Activated T-helper 1 cell treated with anti-CD3 and anti-CD28 coated beads, Interleukin-12 subunit alpha, Interleukin-12 subunit beta, Interleukin-2, Interleukin-4 antibody, amounts not matched to agents 30 ng/mL and 10 ng/mL and 1 ng/mL, durations not matched to agents 14 hours and 24 hours and 36 hours (primary cell): Measurements from ENCODE around the gene RBM17. TPM values are rescaled to one million over a fixed set of nuclear protein-coding genes. Genes with fewer than 3 reads are reported as not detected.

Experiments used
- DNase-seq: peaks from one replicate; pipeline ENCODE4 v3.0.0; 2021; ENCODE audit warnings: low spot score
- H3K27ac Mint-ChIP-seq: one replicate; pipeline ENCODE4 v1.8.0; 2021; ENCODE audit warnings: mild to moderate bottlenecking, mixed read lengths
- H3K27me3 Mint-ChIP-seq: one replicate; pipeline ENCODE4 v1.8.0; 2022; ENCODE audit warnings: mild to moderate bottlenecking, moderate library complexity, mixed read lengths; ENCODE audit not compliant: insufficient read depth
- H3K36me3 Mint-ChIP-seq: one replicate; pipeline ENCODE4 v1.8.0; 2021; ENCODE audit warnings: low read depth, mixed read lengths
- H3K4me1 Mint-ChIP-seq: one replicate; pipeline ENCODE4 v1.8.0; 2021; ENCODE audit warnings: low read depth, mixed read lengths
- H3K4me3 Mint-ChIP-seq: one replicate; pipeline ENCODE4 v1.8.0; 2021; ENCODE audit warnings: mild to moderate bottlenecking, moderate library complexity, mixed read lengths
- H3K9me3 Mint-ChIP-seq: one replicate; pipeline ENCODE4 v1.8.0; 2021; ENCODE audit warnings: mixed read lengths
- intact Hi-C: fragments of 100-400 bp; cut with micrococcal nuclease; formaldehyde crosslinking; loops from one replicate; pipeline ENCODE4 v1.15.1; 2024
- total RNA-seq: library from RNA; stranded (reverse); gene quantifications from 2 replicates; pipeline ENCODE4 v1.2.3, GENCODE V29; 2022

The RBM17 gene
- total RNA-seq, 1 donor from 2014 or later = 265 TPM

- intact Hi-C loops = no loop called here
- no peak for DNase-seq
- Mint-ChIP-seq H3K27ac (no peak overlapping the region), H3K9me3 (no peaks in the 10 kb centered on the region), H3K4me1 (peaks cover 54% of the 10 kb centered on the region), H3K36me3 (peaks cover 68% of the 10 kb centered on the region), H3K4me3 (no peak overlapping the region), H3K27me3 (no peaks in the 10 kb centered on the region)
Observed at GRCh38 chr10:6110136-6110535, 21.3 kb downstream of the RBM17 start.

GRCh38 chr10:6112893-6113292 is 24.1 kb downstream of the RBM17 start:
- H3K36me3 Mint-ChIP-seq = peaks cover 67% of the 10 kb centered on the region
- H3K27me3 Mint-ChIP-seq = no peaks in the 10 kb centered on the region
- intact Hi-C loops = no loop called here
- no peaks in the 10 kb centered on the region for H3K9me3 Mint-ChIP-seq
- H3K27ac Mint-ChIP-seq = peak overlapping the region; percentile 4
- no peak overlapping the region for H3K4me3 Mint-ChIP-seq
- DNase-seq = no peak
- H3K4me1 Mint-ChIP-seq = peaks cover 51% of the 10 kb centered on the region

GRCh38 chr10:6114299-6114698 is 25.5 kb downstream of the RBM17 start:
- H3K27me3 Mint-ChIP-seq = no peaks in the 10 kb centered on the region
- no peaks in the 10 kb centered on the region for H3K9me3 Mint-ChIP-seq
- peaks cover 55% of the 10 kb centered on the region for H3K36me3 Mint-ChIP-seq
- no peak overlapping the region for H3K4me3 Mint-ChIP-seq
- H3K4me1 Mint-ChIP-seq = peaks cover 37% of the 10 kb centered on the region
- intact Hi-C loops = no loop called here
- DNase-seq = no peak
- peak overlapping the region; percentile 84 for H3K27ac Mint-ChIP-seq

- Mint-ChIP-seq H3K4me1 (peaks cover 37% of the 10 kb centered on the region), H3K27me3 (no peaks in the 10 kb centered on the region), H3K36me3 (peaks cover 49% of the 10 kb centered on the region), H3K9me3 (no peaks in the 10 kb centered on the region), H3K27ac (peak overlapping the region; percentile 84), H3K4me3 (no peak overlapping the region)
- DNase-seq = no peak
- intact Hi-C loops = no loop called here
Observed at GRCh38 chr10:6114805-6115341, 26.0 kb downstream of the RBM17 start.

GRCh38 chr10:6115411-6115810 is 26.6 kb downstream of the RBM17 start:
- intact Hi-C loops = no loop called here
- Mint-ChIP-seq H3K9me3 (no peaks in the 10 kb centered on the region), H3K36me3 (peaks cover 47% of the 10 kb centered on the region)

GRCh38 chr10:6115824-6116350 is 27.1 kb downstream of the RBM17 start:
- Mint-ChIP-seq H3K27ac (no peak overlapping the region), H3K4me3 (no peak overlapping the region), H3K36me3 (peaks cover 42% of the 10 kb centered on the region), H3K4me1 (peaks cover 32% of the 10 kb centered on the region), H3K27me3 (no peaks in the 10 kb centered on the region), H3K9me3 (no peaks in the 10 kb centered on the region)
- intact Hi-C loops = no loop called here
- DNase-seq = no peak

More at GRCh38 chr10:6115411-6115810, 26.6 kb downstream of the RBM17 start:
- Mint-ChIP-seq H3K27me3 (no peaks in the 10 kb centered on the region), H3K4me1 (peaks cover 37% of the 10 kb centered on the region), H3K27ac (no peak overlapping the region), H3K4me3 (no peak overlapping the region)
- no peak for DNase-seq

GRCh38 chr10:6116806-6117205 is 28.0 kb downstream of the RBM17 start:
- H3K36me3 Mint-ChIP-seq = peaks cover 38% of the 10 kb centered on the region
- no peak for DNase-seq
- no peaks in the 10 kb centered on the region for H3K9me3 Mint-ChIP-seq
- intact Hi-C loops = no loop called here
- H3K4me3 Mint-ChIP-seq = no peak overlapping the region
- H3K27me3 Mint-ChIP-seq = no peaks in the 10 kb centered on the region
- no peak overlapping the region for H3K27ac Mint-ChIP-seq
- H3K4me1 Mint-ChIP-seq = peaks cover 29% of the 10 kb centered on the region

- no peak overlapping the region for H3K27ac Mint-ChIP-seq
- intact Hi-C loops = no loop called here
- no peaks in the 10 kb centered on the region for H3K9me3 Mint-ChIP-seq
- DNase-seq = no peak
- peaks cover 26% of the 10 kb centered on the region for H3K4me1 Mint-ChIP-seq
- H3K4me3 Mint-ChIP-seq = no peak overlapping the region
- peaks cover 29% of the 10 kb centered on the region for H3K36me3 Mint-ChIP-seq
- H3K27me3 Mint-ChIP-seq = no peaks in the 10 kb centered on the region
Observed at GRCh38 chr10:6117711-6118110, 28.9 kb downstream of the RBM17 start.

- Mint-ChIP-seq H3K27me3 (no peaks in the 10 kb centered on the region), H3K36me3 (peaks cover 15% of the 10 kb centered on the region), H3K4me1 (peaks cover 27% of the 10 kb centered on the region), H3K9me3 (no peaks in the 10 kb centered on the region), H3K27ac (peak overlapping the region; percentile 8), H3K4me3 (no peak overlapping the region)
- DNase-seq = no peak
- intact Hi-C loops = no loop called here
Observed at GRCh38 chr10:6119423-6119822, 30.6 kb downstream of the RBM17 start.

GRCh38 chr10:6119962-6120361 is 31.1 kb downstream of the RBM17 start:
- peaks cover 10% of the 10 kb centered on the region for H3K36me3 Mint-ChIP-seq
- no peaks in the 10 kb centered on the region for H3K27me3 Mint-ChIP-seq
- H3K27ac Mint-ChIP-seq = peak overlapping the region; percentile 59
- H3K9me3 Mint-ChIP-seq = no peaks in the 10 kb centered on the region
- H3K4me1 Mint-ChIP-seq = peaks cover 22% of the 10 kb centered on the region
- no peak overlapping the region for H3K4me3 Mint-ChIP-seq
- DNase-seq = no peak
- intact Hi-C loops = no loop called here

- intact Hi-C loops = no loop called here
- Mint-ChIP-seq H3K36me3 (peaks cover 8% of the 10 kb centered on the region), H3K27me3 (no peaks in the 10 kb centered on the region), H3K4me3 (no peak overlapping the region), H3K27ac (no peak overlapping the region), H3K9me3 (no peaks in the 10 kb centered on the region), H3K4me1 (peaks cover 22% of the 10 kb centered on the region)
- no peak for DNase-seq
Observed at GRCh38 chr10:6120691-6121090, 31.9 kb downstream of the RBM17 start.

- DNase-seq = no peak
- Mint-ChIP-seq H3K4me3 (no peak overlapping the region), H3K27me3 (no peaks in the 10 kb centered on the region), H3K36me3 (peaks cover 5% of the 10 kb centered on the region), H3K4me1 (peaks cover 22% of the 10 kb centered on the region), H3K27ac (no peak overlapping the region), H3K9me3 (no peaks in the 10 kb centered on the region)
- intact Hi-C loops = no loop called here
Observed at GRCh38 chr10:6121146-6121545, 32.3 kb downstream of the RBM17 start.

- Mint-ChIP-seq H3K9me3 (no peaks in the 10 kb centered on the region), H3K4me1 (peaks cover 35% of the 10 kb centered on the region), H3K4me3 (no peak overlapping the region), H3K27me3 (no peaks in the 10 kb centered on the region), H3K36me3 (peaks cover 3% of the 10 kb centered on the region), H3K27ac (no peak overlapping the region)
- DNase-seq = no peak
- intact Hi-C loops = no loop called here
Observed at GRCh38 chr10:6123532-6123931, 34.7 kb downstream of the RBM17 start.

- peaks cover 42% of the 10 kb centered on the region for H3K4me1 Mint-ChIP-seq
- no peaks in the 10 kb centered on the region for H3K27me3 Mint-ChIP-seq
- H3K36me3 Mint-ChIP-seq = peaks cover 3% of the 10 kb centered on the region
- H3K4me3 Mint-ChIP-seq = no peak overlapping the region
- no peaks in the 10 kb centered on the region for H3K9me3 Mint-ChIP-seq
- no peak overlapping the region for H3K27ac Mint-ChIP-seq
- DNase-seq = no peak
- intact Hi-C loops = loop anchor here (5.0 kb wide), 2 partner anchors 38 to 78 kb away; partner anchors contain the start of gene PFKFB3
Observed at GRCh38 chr10:6124666-6125065, 35.8 kb downstream of the RBM17 start.
